ENCODE results near the gene SLC30A4.

GRCh38 chr15:45495588-45495987 is 27.0 kb downstream of the SLC30A4 start:
- TF ChIP-seq CTCF (conservative IDR thresholded peaks at IDR 0.05; ENCODE audit: low read depth, low read length), result no peak
- TF ChIP-seq EZH2 (IDR thresholded peaks at IDR 0.05; ENCODE audit: low read length, unreplicated experiment), result no peak
